ENCODE data around the gene ZNF346. TPM values are rescaled to one million over a fixed set of nuclear protein-coding genes. Genes with fewer than 3 reads are reported as not detected.

ZNF346 gene
- total and polyA plus RNA-seq, 10 of the 15 experiments (the other 5 are each of a cell fraction or from before 2014, with no cell fraction given), result 6.5 to 30.2 (median 24.0) TPM

GRCh38 chr5:177071666-177072385, 49.3 kb downstream of the ZNF346 start:
- CTCF ChIA-PET, result interaction anchor here (0.6 to 7.7 kb wide), 42 partner anchors 8 to 493 kb away, joined by 3 to 159 read pairs (median 4); partner anchors contain the start of genes FGFR4 and HK3
- BruUV-seq (replicated peaks), result no TSS peak
- Histone ChIP-seq H3K27ac (ENCODE audit: control insufficient read depth, insufficient read depth) (no peak overlapping the region), H3K4me1 (ENCODE audit: control insufficient read depth, insufficient read depth, low read length) (peaks cover 10% of the 10 kb centered on the region), H3K4me3 (no peak overlapping the region), H3K27me3 (replicated peaks in 1 of 2; ENCODE audit: control insufficient read depth in 2 of 2, insufficient read depth in 2 of 2, low read length in 1 of 2) (no peaks in the 10 kb centered on the region), H3K36me3 (ENCODE audit: control insufficient read depth in 2 of 2, insufficient read depth in 2 of 2, low read length in 1 of 2) (no peaks in the 10 kb centered on the region; a peak in 1 of 4 replicates), H4K20me1 (ENCODE audit: control insufficient read depth, insufficient read depth) (no peaks in the 10 kb centered on the region), H3K9ac (ENCODE audit: control insufficient read depth, insufficient read depth, low read length) (no peak overlapping the region), H3K9me3 (replicated peaks; ENCODE audit: control insufficient read depth, insufficient read depth, low read length) (no peaks in the 10 kb centered on the region), H2AFZ (ENCODE audit: control insufficient read depth, low read depth, low read length) (peak overlapping the region; percentile 66), H3K4me2 (ENCODE audit: control insufficient read depth, insufficient read depth) (peak overlapping the region; percentile 41), H3K79me2 (ENCODE audit: control insufficient read depth, insufficient read depth, low read length) (no peaks in the 10 kb centered on the region)
- POLR2A ChIA-PET, result interaction anchor here (0.7 to 0.9 kb wide), 4 partner anchors 14 to 199 kb away, joined by 3 to 4 read pairs (median 3); no protein-coding TSS in a partner anchor
- SMC1A ChIA-PET (ENCODE audit: uncharacterized antibody, unreplicated experiment), result interaction anchor here (0.7 to 7.0 kb wide), 12 partner anchors 11 to 411 kb away, joined by 3 to 70 read pairs (median 4); partner anchors contain the start of genes FGFR4 and ZNF346
- intact Hi-C loops (cut with micrococcal nuclease; ENCODE audit: unreplicated experiment), result loop anchor here (1.0 kb wide), 1 partner anchor 40 kb away; no protein-coding TSS in a partner anchor
- ATAC-seq (peak; percentile 98), DNase-seq (ENCODE audit: low read depth, low spot score) (peak; percentile 56), FAIRE-seq (peak; percentile 92)
- peak; percentile 63 for TF ChIP-seq RAD21 (IDR thresholded peaks at IDR 0.05; ENCODE audit: insufficient read depth, low read depth, low read length)
- TF ChIP-seq CTCF (IDR thresholded peaks at IDR 0.05 in 2 of 3, conservative IDR thresholded peaks at IDR 0.05 in 1 of 3; ENCODE audit: control insufficient read depth in 2 of 3, extremely low read depth in 1 of 3, insufficient read depth in 1 of 3, low read depth in 3 of 3, low read length in 3 of 3), result peak; percentile 87 to 90 (median 90)
- TF ChIP-seq NBN (IDR thresholded peaks at IDR 0.05), result no peak
- TF ChIP-seq SMC3 (IDR thresholded peaks at IDR 0.05; ENCODE audit: borderline replicate concordance, low read length), result peak; percentile 70
- TF ChIP-seq TBL1XR1 (IDR thresholded peaks at IDR 0.05; ENCODE audit: low read depth, low read length), result no peak
- in situ Hi-C loops (cut with MboI), result no loop called here
- 21% methylated on average over 5 of the region's 6 CpGs for WGBS (ENCODE audit: insufficient coverage, insufficient replicate concordance, low lambda C conversion rate, missing lambda C conversion rate)
- RAD21 ChIA-PET (ENCODE audit: unreplicated experiment), result interaction anchor here (0.8 to 6.6 kb wide), 6 partner anchors 11 to 411 kb away, joined by 4 to 77 read pairs (median 11); partner anchors contain the start of gene FGFR4
